ENCODE results near the gene RRP9.
A peak's percentile ranks its signal among the peaks of the same experiment; 100 is the strongest.

Gene RRP9

DNA sequence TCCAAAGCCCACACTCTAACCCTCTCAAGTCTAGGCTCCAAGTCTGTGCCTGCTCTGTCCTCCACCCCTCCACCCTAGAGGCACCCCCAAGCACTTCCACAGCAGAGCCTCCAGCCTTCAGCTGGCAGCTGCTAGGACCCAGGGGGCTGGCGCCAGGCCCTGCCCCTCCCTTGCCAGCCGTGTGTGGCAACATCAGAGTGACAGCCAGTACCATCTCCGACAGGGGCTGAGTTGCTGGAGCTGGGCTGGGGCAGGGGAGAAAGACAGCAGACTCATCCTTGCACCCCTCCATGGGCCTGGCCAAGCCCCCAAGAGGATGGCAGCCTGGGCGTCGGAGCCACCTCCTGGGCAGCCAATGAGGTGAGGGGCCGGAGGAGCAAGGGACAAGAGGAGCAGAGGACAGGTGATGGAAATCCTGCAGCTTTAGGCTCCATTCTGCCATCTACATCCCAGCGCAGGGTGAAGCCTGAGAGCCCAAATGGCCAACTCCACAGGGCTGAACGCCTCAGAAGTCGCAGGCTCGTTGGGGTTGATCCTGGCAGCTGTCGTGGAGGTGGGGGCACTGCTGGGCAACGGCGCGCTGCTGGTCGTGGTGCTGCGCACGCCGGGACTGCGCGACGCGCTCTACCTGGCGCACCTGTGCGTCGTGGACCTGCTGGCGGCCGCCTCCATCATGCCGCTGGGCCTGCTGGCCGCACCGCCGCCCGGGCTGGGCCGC, 13.6 kb upstream of the RRP9 start, which contains the start of gene GPR62:
Gene GPR62, plus strand, starts transcription at position 207 of the 718 bp plus-strand sequence. Its CDS starts 272 bp downstream, at position 479.
- no peak for DNase-seq

DNA sequence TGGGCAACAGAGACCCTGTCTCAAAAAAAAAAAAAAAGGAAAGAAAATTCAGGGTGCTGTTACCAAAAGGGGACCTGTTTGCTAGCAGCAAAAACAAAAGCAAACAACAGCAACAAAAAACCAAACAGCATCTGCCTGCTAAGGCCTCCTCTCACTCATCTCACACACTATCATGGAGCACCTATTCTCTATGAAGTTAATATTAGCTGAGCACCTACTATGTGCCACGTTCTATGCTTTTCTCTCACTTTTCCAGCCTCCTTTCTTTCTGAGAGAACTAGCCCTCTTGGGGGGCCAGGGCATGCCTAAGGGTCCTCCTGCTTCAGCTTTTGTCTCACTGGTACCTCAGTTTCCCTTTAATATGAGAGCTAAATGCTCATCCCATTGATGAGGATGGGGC, 13.0 kb upstream of the RRP9 start:
- no peak for DNase-seq

DNA sequence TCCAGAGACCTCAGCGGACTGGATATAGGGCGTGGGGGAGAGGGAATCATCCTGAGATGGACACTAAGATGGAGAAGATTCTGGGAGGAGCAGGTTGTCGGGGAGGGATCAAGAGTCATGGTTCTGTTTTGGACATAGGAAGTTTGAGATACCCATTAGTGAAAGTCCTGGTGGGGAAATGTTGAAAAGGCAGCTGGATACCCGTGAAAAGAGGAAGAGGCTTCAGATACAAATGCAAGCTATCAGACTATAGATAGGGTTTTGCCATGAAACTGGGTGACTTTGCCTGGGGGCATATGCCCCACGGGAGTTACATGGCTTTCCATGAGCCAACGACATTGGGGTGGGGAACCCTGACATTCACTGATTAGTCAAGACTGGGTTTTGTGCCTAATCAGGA, 12.4 kb upstream of the RRP9 start:
- DNase-seq: no peak

DNA sequence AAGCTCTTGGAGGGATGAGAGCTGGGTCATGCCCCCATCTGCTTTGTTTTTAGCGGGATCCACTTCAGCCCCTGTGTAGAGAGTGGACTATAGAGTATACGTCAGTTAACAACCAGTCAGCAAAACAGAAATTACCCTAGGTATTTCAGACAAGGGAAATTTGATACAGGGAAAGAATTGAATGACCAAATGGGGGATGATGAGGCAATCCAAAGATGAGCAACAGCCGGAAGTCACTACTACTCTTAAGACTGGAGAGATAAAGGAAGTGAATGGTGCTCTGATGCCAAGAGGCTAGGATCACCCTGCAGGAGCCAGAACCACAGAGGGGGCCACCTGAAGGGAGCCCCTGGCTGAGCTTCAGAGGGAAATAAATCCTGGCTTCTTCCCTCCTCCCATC, 11.7 kb upstream of the RRP9 start:
- no peak for DNase-seq

DNA sequence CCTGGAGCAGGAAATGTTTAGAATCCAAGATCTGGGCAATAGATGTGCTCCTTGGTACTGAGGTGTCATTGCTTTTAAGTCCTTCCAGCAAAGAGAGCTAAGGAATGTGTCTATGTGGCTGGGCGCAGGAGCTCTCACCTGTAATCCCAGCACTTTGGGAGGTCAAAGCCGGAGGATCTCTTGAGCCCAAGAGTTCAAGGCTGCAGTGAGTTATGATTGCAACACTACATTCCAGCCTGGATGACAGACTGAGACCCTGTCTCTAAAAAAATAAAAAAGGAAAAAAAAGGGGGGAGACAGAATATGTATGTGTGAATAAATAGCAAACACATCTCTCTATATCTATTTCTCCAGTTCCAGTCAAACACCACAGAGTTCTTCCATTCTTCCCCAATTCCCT, 9.2 kb upstream of the RRP9 start:
- no peak for DNase-seq

DNA sequence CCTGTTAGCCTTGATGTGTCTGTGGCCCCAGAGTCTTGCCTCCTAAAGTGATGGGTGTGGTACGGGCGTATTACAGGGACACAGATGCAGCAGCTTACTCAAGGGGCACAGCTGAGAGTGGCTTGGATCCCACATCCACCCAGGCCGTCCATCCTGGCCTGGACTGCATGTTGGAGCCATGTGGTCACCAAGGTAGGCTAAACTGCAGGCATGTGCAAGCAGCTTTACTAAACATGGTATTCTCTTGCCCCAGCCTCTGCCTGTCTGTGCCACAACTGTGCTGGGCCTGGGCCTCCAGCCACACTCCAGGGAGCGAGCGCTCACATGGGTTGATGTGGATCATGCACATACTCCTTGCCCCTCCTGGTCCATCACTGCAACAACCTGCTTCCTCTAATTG, 7.4 kb upstream of the RRP9 start:
- DNase-seq: no peak

DNA sequence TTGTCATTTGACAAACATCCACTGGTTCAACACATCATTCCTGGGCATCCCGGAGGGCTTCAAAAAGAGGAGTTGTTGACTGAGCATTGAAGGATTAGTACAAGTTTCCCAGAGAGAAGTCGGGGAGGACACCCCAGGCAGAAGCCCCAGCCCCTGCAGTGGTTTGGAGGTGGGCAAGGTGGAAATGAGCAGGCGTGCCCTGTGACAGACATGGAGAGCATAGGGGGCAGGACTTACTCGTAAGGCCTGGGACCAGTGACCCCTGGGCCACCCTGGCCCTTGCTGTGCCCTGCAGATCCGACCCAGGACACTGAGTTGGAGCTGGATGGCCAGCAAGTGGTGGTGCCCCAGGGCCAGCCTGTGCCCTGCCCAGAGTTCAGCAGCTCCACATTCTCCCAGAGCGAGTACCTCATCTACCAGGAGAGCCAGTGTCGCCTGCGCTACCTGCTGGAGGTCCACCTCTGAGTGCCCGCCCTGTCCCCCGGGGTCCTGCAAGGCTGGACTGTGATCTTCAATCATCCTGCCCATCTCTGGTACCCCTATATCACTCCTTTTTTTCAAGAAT, 6.4 kb upstream of the RRP9 start:
- no peak for DNase-seq

DNA sequence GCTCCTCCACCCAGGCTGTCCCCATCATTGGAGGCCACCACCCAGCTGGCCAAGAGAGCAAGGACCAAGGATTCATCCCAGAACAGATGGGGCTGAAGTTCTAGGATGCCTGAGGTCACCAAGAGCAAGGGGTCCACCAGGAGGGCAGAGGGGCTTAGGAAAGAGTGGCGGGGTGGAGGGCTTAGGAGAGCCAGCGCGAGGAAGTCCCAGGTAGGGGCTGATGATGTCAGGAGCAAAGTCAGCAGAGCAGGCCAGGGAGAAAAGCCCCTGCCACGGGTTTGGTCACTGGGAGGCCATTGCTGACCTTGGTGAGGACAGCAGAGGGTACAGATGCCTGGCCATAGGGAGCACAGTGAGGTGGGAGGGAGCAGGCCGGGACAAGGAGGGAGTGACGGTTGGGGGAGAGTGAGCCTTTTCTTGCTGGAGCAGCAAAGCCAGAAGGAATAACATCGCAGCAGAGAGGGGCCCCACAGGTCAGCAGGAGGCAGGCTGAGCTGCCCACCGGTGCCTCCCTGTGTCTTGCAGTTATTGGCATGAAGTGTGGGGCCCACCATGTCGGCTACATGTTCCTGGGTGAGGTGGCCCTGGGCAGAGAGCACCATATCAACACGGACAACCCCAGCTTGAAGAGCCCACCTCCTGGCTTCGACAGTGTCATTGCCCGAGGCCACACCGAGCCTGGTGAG, 5.7 kb upstream of the RRP9 start:
- no peak for DNase-seq

DNA sequence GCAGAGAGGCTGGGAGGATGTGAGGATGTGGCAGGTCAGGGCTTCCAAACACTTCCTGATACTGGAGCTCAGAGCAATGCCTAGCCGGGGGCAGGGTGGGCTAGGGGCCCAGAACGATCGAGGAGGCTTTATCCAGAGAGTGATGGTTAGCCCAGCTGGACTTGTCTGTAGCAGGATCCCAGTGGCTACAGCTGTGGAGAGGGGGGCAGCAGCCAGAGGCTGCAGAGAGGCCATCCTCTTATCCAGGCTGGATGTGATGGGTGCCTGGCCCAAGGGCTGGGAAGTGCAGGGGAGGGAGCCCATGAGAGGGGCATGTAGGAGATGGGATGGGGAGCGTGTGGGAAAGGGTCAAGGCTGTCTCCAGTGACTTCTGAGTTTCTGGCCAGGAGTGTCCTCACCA, 5.1 kb upstream of the RRP9 start:
- no peak for DNase-seq

DNA sequence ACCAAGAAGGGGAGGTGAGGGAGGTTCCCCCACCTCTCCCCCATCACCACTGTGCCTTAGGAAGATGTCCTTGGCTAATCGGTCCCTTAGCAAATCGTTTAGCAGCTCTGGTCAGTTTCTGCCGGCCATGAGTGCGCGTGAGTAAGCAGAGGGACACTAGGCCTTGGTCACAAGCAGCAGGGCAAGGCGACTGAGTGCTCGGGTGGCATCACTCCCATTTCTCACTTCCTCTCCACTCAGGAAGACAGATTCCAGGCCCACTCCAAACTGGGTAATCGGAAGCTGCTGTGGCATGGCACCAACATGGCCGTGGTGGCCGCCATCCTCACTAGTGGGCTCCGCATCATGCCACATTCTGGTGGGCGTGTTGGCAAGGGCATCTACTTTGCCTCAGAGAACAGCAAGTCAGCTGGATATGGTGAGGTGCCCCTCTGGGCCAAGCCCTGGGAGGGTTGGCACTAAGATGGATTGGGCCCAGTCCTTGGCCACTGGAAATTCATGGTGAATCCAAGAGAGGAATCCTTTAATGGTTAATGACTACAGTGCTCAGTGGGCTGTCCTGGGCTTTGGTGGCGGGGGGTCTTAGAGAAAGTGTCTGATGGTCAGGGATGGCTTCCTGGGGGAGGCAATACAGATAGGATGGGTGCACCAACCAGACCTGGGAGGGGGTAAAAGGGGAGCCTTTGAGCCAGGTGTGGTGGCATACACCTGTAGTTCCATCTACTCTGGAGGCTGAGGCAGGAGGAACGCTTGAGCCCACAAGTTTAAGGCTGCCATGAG, 4.4 kb upstream of the RRP9 start:
- DNase-seq: no peak

DNA sequence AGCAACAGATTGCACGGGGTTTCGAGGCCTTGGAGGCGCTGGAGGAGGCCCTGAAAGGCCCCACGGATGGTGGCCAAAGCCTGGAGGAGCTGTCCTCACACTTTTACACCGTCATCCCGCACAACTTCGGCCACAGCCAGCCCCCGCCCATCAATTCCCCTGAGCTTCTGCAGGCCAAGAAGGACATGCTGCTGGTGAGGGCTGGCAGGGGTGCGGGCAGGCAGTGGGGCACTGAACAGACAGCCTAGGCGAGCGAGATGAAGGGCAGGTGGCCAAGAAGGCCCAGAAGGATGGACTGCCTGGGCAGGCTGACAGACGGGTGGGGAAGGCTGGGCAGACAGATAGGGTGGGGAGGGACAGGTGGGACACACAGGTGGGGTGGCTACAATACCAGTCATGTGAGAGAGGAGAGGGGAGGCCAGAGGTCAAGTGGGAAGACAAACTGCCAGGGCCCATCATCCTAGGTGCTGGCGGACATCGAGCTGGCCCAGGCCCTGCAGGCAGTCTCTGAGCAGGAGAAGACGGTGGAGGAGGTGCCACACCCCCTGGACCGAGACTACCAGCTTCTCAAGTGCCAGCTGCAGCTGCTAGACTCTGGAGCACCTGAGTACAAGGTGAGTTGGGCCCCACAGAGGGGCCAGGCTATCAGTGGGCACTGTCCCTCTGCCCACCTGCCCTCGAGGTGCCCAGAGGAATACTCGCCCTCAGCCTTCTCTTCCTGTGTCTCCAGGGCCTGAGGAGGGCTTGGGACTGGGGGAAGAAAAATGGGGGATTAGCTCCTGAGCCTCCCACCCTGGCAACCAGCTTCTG, 3.5 kb upstream of the RRP9 start:
- no peak for DNase-seq

DNA sequence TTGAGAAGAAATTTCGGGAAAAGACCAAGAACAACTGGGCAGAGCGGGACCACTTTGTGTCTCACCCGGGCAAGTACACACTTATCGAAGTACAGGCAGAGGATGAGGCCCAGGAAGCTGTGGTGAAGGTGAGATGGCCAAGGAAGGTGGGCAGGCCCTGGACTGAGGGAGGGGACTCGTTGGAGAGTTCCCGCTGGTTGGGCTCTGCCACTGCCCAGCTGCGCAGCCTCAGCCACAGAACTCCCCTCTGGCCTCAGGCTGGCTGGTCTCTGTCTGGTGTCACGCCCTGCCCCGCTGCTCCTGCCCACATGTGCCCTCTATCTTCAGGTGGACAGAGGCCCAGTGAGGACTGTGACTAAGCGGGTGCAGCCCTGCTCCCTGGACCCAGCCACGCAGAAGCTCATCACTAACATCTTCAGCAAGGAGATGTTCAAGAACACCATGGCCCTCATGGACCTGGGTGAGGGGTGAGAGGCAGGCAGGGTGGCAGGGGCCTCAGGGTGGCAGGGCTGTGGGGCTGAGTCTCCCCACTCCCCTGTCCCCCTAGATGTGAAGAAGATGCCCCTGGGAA, 2.8 kb upstream of the RRP9 start:
- DNase-seq: no peak

DNA sequence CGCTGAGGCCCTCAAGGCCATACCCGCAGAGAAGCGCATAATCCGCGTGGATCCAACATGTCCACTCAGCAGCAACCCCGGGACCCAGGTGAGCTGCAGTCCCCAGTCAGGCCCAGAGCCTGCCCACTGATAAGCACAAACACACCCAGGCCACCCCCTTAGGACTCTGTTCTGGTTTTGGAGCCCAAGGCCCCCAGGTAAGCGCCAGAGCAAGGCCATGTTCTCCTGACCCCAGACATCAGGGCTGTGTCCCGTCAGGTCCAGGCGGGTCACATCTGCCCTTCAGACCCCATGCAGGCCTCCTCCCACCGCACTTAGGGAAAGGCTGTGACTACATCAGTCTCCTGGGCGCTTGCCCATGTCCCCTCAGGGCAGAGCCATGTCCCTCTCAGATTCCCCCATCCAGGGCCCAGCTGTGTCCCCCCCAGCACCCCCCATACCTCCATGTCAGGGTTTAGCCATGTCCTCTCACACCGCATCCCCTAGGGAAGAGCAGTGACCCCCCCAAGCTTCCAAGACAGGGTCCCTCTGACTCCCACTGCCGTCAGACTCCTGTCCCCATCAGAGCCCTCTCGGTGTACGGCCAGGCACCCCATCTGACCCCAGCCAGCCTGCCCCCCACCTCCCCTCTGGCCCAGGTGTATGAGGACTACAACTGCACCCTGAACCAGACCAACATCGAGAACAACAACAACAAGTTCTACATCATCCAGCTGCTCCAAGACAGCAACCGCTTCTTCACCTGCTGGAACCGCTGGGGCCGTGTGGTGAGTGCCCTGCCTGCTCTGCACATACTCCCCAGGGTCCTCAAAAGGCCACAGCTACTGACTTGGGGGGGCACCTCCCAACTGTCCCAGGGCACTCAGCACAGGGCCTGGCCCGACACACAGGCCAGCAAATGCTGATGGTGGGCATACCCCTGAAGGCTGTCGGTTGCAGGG, 2.0 kb upstream of the RRP9 start:
- DNase-seq: no peak

DNA sequence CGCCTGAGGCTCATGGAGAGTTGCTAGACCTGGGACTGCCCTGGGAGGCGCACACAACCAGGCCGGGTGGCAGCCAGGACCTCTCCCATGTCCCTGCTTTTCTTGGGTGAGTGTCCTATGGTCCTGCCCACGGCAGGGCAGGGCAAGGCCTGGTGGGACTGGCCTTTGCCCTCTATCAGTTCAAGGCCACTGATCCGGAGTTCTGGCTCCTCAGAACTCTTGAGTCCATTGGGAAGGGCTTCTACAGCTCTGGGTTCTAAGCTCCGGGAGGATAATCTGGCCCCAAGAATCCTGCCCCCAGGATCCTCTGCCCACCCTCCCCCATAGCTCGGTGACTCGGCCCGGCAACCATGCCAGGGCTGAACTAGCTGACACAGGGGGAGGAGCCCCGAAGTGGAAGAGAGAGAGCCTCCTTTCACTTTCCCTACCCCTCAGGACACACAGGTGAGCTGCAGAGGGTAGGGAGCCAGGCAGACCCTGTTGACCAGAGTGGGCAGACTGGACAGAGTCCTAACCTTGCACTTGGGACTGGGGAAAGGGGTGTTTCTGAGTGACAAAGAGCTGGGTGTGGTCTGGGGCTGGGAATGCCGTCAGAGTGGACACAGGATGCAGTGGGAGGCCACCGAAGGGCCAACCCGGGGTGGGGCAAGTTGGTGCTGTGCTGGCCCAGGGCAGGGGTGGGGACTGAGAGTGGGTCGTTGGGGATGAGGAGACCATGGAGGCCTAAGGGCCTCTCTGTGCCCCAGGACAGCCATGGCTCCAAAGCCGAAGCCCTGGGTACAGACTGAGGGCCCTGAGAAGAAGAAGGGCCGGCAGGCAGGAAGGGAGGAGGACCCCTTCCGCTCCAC, 1.1 kb upstream of the RRP9 start:
- DNase-seq: peak; percentile 49

DNA sequence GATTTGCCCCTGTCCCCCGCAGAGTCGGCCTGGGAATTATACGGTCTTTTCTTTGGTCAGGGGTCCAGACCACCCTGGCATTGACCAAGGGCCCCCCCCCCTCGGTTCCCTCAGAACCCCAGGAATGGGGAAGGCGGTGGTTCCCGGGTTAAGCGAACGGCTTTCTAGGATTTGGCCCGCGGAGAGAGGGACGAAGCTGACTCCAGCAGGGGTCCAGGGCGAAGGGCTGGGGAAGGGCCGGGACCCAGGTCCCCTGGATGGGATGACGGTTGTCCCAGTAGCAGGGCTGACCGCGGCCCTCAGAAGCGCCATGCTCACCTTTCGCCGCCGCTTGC, 274 bp downstream of the RRP9 start:
- no peak for DNase-seq

DNA sequence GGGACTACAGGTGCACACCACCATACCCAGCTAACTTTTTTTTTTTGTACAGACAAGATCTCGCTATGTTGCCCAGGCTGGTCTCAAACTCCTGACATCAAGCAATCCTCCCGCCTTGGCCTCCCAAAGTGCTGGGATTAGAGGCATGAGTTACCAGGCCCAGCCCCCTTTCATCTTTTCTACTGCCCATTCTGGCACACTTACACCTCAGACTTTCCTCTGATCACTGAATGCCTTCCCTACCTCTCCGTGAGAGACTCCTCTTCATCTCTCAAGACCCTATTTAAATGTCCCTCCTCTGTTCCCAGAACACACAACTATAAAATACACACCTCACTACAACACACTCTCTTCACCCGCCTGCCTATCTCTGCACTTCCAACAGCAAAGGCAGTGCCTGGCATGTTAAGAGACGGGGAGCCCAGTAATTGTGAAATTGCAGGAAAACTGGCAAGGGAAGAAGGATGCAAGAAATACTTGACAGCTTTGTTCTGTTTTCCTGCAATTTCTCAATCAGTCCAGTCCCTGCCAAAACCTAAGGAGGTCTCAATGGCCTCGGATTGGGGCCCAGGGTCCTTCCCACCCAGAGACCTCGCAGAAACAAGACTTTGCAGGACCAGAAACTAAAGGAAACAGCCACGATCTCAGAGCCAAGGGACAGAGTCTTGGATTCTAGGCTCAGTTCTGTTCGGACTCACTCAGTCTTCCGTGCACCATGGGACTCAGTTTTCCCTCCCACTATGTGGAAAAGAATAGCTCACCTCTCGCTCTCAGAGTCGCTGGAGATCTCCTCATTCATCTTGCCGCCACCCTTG, 849 bp downstream of the RRP9 start:
- no peak for DNase-seq

DNA sequence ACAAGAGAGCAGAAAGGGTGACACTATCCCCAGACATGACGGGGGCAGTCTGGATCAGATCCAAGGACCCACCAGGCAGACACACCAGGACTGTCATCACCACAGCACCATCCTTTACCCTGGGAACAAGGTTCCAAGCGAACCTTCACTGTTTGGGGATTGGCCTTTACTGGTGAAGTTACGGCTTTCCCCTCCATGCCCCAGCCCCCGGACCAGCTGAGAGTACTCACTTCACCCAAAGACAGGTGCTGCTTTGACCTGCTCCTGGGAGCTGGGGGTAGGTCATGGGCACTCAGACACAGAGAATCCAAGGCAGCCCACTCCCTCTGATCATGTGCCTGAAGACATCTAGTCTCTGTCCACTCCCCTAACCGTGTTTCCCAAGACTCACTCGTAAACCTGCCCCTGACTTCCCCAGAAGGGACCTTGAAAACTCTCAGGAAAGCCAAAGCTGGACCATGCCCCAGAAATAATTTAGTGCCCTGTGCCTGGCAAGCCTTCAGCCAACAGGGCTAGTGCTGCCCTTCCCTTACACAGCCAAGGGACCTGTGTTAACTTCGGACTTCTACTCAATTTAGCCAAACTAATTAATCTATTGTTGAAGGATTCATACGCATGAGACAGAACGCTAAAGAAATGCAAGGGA, 2.8 kb downstream of the RRP9 start:
- DNase-seq: no peak

DNA sequence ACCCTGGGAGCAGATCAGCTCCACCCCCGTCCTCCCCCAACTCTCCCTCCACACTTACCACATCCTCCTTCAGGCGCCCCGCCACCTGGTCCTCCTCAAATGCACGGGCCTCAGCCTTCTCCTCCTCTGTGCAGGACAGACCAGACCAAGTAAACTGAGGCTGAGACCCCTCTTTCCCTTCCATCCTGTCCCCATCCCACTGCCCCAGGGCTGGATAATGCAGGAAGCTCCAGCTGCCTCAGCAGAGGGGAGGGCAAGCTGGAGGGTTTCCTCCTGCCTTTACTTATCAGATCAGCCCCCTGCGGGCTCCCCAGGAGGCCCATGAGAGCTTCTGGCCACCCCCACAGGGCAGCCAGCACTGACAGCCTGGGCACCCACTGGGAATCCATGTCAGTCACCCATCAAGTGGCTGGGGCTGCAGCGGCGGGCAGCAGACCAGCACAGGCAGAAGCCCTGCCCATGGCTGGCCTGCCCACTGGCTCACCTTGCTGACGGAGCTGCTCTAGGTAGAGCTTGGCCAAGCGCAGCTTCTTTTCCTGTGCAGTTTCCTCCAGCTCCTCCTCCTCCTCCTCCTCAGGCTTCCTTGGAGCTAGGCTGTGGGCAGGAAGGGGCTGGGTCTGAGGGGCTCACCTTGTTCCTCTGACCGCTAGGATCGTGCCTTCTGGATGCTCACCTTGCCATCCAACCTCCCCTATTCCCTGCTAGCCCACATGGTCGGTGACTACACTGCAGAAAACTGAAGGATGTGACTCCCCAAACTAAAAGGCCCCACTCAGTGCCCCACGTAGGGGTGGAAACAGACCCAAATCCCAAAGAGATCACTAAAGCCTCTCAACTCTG, 3.9 kb downstream of the RRP9 start:
- no peak for DNase-seq

All from activated CD4-positive, CD25-positive, alpha-beta regulatory T cell treated with anti-CD3 and anti-CD28 coated beads, Interleukin-2, amount 50 U/mL, for 72 hours (primary cell).